ENCODE data around the gene MRGPRD.

Gene MRGPRD, protein sequence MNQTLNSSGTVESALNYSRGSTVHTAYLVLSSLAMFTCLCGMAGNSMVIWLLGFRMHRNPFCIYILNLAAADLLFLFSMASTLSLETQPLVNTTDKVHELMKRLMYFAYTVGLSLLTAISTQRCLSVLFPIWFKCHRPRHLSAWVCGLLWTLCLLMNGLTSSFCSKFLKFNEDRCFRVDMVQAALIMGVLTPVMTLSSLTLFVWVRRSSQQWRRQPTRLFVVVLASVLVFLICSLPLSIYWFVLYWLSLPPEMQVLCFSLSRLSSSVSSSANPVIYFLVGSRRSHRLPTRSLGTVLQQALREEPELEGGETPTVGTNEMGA

DNA sequence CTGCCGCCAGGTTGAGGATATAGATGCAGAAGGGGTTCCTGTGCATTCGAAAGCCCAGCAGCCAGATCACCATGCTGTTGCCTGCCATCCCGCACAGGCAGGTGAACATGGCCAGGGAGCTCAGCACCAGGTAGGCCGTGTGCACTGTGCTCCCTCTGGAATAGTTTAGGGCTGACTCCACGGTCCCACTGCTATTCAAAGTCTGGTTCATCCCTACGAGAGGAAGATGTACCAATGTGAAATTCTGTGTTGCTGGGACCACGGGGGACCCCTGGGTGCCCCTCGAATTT is at the start of gene MRGPRD:
TSS of gene MRGPRD (minus strand) at position 211 of the 290 bp plus-strand sequence. CDS start at position 211, 0 bp downstream.
- peaks cover 4% of the 10 kb centered on the region for H3K36me3 Mint-ChIP-seq
- H3K4me1 Mint-ChIP-seq = no peaks in the 10 kb centered on the region
- H3K4me3 Mint-ChIP-seq = no peak within 1 kb of the TSS
- H3K27me3 Mint-ChIP-seq = no peaks in the 10 kb centered on the region
- peaks cover 6% of the 10 kb centered on the region for H3K9me3 Mint-ChIP-seq
- no peak within 1 kb of the TSS for H3K27ac Mint-ChIP-seq

DNA sequence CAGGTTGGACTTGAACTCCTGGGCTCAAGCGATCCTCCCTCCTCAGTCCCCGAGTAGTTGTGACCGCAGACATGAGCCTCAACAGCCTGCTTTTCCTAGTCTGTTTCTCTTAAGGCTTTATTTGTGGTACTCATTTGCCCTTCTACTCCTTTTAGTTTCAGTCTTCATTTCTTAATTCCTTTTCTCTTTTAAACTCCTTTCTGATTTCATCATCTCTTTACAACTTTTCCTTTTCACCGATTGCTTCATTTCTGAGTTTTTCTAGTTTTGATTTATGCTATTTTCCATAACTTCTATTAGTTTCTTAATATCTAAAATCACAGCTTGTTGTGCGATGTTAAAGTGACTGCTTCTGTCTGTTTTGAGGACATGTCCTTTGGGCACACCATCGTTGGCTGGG is 49.5 kb upstream of the MRGPRD start:
- no peak overlapping the region for H3K27ac Mint-ChIP-seq
- H3K9me3 Mint-ChIP-seq = no peaks in the 10 kb centered on the region

DNA sequence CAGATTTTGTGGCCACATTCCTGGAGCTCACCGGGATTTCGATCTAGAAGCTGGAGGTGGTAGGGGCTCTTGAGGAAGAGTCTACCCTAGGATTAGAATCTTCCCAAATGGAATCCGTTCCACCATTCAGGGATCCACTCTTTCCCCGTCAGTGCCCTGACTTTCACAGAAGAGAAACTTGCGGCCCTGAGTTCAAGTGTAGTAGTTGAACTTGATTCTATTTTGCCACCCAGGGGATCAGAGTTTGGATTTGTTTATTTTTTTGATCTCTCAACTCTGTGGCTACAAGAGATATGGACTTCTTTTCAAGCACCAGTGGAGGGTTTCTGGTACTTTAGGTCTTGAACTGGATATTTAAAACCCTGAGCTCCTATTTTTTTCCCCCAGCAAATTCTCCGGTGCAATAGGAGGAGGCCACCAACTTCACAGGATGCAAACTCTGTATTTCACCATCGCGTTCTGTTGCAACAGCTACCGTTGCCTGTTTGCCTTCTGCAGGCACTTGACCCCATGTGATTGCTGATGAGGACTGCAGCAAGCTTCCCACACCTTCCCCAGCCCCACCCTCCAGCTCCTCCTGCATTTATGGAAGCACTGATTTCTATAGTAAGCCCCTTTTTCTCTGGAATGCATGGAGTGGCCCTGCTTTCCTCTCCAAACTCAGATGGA is 47.1 kb upstream of the MRGPRD start:
- Mint-ChIP-seq H3K36me3 (no peaks in the 10 kb centered on the region), H3K4me1 (no peaks in the 10 kb centered on the region), H3K27me3 (peaks cover 1% of the 10 kb centered on the region), H3K9me3 (no peaks in the 10 kb centered on the region), H3K4me3 (no peak overlapping the region), H3K27ac (no peak overlapping the region)

More for the DNA sequence above, 49.5 kb upstream of the MRGPRD start:
- no peaks in the 10 kb centered on the region for H3K36me3 Mint-ChIP-seq
- no peaks in the 10 kb centered on the region for H3K4me1 Mint-ChIP-seq
- peaks cover 1% of the 10 kb centered on the region for H3K27me3 Mint-ChIP-seq
- H3K4me3 Mint-ChIP-seq = no peak overlapping the region

DNA sequence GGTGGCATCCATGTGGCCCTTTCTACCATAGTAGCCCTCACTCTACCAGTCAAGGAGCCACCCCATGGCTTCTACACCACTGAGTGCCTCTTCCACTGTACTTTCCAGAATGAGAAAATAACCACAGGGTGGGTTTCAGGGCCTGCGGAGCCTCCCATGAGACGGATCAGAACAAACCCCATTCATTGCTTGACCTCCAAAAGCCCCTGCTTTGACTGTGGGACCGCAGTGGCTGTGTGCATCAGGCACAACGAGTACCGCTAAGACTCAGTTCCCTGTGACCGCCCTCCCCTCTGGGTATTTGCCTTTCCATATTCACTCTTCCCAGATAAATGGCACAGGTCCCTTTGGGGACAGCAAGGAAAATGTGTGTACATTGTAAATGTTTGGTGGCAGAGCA is 43.7 kb upstream of the MRGPRD start:
- no peak overlapping the region for H3K4me3 Mint-ChIP-seq
- no peaks in the 10 kb centered on the region for H3K36me3 Mint-ChIP-seq
- no peaks in the 10 kb centered on the region for H3K9me3 Mint-ChIP-seq
- peaks cover 1% of the 10 kb centered on the region for H3K27me3 Mint-ChIP-seq
- H3K27ac Mint-ChIP-seq = no peak overlapping the region
- no peaks in the 10 kb centered on the region for H3K4me1 Mint-ChIP-seq

DNA sequence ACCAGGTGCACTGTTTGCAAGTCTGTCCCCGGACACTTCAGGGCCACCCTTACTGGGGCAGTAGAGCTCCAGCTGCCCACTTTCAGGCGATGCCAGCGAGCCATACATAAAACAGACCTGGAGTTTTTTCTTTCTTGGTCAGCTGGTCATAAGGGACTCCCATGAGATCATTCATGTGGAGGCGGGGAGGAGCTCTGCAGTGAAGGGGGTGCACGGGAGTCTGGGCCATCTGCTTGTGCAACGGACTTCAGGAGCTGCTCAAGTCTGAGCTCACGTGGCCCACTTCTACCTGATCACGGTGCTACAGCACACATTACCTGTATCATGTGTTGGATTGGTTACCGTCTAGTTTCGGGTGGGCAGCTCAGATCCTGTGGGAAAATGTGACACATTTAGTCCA is 41.5 kb upstream of the MRGPRD start:
- H3K4me3 Mint-ChIP-seq = no peak overlapping the region
- no peaks in the 10 kb centered on the region for H3K9me3 Mint-ChIP-seq
- no peaks in the 10 kb centered on the region for H3K4me1 Mint-ChIP-seq
- H3K27me3 Mint-ChIP-seq = peaks cover 1% of the 10 kb centered on the region
- H3K36me3 Mint-ChIP-seq = no peaks in the 10 kb centered on the region
- no peak overlapping the region for H3K27ac Mint-ChIP-seq

DNA sequence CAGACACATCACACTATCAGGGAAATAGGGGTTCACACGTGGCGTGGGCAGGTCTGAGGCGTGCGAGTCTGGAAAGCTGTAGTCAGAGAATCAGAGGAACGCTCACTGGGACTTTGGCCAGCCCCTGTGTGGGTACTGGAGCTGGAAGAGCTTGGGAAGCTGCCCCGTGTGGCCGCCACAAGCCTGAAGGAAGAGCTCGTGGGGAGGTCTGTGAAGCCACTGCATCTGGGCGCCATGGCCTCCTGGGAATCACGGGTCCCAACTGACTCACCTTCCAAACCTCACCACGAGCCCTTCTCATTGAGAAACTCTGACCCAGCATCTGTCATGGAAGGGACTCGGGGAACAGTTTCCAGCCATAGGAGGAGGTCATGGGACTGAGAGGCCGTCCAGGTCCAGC is 38.1 kb upstream of the MRGPRD start:
- H3K27ac Mint-ChIP-seq = no peak overlapping the region
- H3K36me3 Mint-ChIP-seq = no peaks in the 10 kb centered on the region

DNA sequence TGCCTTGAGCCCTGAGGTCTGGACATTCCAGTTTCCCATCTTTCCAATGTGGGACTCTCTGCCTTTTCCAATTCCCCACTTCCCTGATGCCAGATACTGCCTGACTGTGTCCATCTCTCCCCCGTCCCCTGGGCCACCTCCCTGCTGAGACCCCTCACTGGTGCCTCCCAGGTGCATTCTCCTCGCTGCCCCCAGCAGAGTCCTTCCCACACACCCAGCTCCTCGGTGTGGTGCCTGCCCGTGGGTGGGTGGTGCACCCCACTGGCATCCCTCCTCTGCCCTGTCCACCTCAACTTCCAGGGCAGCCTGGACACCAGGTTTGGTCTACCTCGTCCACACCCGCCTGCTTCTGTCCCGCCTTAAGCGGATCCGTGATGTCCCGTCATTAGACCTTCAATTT is 37.2 kb upstream of the MRGPRD start:
- Mint-ChIP-seq H3K36me3 (no peaks in the 10 kb centered on the region), H3K27ac (no peak overlapping the region), H3K4me1 (no peaks in the 10 kb centered on the region), H3K4me3 (no peak overlapping the region), H3K27me3 (peaks cover 2% of the 10 kb centered on the region), H3K9me3 (no peaks in the 10 kb centered on the region)

More for the DNA sequence above, 38.1 kb upstream of the MRGPRD start:
- Mint-ChIP-seq H3K4me3 (no peak overlapping the region), H3K27me3 (no peaks in the 10 kb centered on the region), H3K9me3 (no peaks in the 10 kb centered on the region), H3K4me1 (no peaks in the 10 kb centered on the region)

DNA sequence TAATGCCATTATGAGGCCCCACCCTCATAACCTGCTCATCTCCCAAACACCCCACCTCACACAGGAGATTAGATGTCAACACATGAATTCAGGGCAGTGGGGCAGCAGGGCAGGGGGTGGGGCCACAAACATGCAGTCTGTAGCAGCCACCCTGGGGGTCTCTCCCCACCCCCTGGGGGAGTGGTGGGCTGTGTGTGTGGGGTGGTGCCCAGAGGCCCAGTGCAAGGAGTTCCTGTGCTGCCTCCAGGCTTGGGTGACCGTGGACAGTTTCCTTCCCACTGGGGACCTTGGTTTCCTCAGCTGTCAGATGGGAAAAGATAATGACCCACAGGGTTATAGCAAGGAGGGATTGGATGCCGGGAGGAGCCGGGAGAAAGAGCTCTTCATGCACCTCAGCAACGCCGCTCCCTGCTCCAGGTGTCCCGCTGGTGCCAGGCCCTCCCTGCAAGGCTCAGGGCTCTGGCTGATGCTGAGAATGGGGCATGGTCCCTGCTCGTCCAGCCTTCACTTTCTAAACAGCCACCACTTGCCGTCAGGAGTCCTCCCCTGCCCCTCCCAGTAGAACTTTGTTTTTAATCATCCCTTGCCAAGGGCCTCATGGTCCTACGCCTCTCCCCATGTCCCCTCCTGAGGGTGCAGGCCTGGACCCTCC is 34.2 kb upstream of the MRGPRD start:
- H3K27ac Mint-ChIP-seq = no peak overlapping the region
- H3K27me3 Mint-ChIP-seq = peaks cover 13% of the 10 kb centered on the region
- no peaks in the 10 kb centered on the region for H3K4me1 Mint-ChIP-seq
- H3K4me3 Mint-ChIP-seq = no peak overlapping the region
- H3K9me3 Mint-ChIP-seq = no peaks in the 10 kb centered on the region
- H3K36me3 Mint-ChIP-seq = no peaks in the 10 kb centered on the region

DNA sequence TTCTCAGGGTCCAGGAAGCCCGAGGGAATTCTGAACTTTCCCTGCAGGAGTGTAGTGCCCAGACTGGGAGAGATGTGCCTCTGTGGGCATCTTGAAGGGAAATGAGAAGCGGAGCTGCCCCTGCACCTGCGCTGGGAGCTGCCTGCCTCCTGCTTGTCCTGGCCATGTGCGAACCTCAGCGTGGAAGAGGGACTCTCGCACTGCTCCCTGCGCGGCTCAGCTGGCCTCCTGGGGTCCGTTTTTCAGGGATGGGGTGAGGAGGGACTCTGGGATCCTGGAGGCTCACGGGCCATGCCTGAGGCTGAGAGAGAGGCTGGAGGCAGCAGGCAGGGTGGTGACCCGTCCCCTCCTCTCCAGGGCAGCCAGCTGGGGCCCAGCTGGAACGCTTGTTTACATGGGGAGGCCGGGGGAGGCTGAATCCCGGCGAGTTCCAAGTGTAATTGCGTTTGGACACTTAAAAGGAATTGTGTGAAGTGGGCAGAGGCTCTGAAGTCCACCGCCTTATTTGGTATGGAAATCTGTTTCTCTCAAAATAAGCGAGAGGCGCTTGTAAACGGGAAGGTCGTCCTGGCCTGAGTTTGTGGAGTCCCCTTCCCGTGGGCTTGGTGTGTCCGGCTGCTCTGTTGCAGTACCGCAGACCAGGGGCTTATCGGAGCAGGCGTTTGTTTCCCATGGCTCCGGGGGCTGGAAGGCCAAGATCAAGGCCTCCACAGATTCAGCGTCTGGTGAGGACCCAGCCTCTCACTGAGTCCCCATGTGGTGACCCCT is 33.5 kb upstream of the MRGPRD start:
- H3K27ac Mint-ChIP-seq = no peak overlapping the region
- H3K36me3 Mint-ChIP-seq = no peaks in the 10 kb centered on the region
- no peaks in the 10 kb centered on the region for H3K9me3 Mint-ChIP-seq
- peaks cover 16% of the 10 kb centered on the region for H3K27me3 Mint-ChIP-seq
- no peak overlapping the region for H3K4me3 Mint-ChIP-seq
- no peaks in the 10 kb centered on the region for H3K4me1 Mint-ChIP-seq

DNA sequence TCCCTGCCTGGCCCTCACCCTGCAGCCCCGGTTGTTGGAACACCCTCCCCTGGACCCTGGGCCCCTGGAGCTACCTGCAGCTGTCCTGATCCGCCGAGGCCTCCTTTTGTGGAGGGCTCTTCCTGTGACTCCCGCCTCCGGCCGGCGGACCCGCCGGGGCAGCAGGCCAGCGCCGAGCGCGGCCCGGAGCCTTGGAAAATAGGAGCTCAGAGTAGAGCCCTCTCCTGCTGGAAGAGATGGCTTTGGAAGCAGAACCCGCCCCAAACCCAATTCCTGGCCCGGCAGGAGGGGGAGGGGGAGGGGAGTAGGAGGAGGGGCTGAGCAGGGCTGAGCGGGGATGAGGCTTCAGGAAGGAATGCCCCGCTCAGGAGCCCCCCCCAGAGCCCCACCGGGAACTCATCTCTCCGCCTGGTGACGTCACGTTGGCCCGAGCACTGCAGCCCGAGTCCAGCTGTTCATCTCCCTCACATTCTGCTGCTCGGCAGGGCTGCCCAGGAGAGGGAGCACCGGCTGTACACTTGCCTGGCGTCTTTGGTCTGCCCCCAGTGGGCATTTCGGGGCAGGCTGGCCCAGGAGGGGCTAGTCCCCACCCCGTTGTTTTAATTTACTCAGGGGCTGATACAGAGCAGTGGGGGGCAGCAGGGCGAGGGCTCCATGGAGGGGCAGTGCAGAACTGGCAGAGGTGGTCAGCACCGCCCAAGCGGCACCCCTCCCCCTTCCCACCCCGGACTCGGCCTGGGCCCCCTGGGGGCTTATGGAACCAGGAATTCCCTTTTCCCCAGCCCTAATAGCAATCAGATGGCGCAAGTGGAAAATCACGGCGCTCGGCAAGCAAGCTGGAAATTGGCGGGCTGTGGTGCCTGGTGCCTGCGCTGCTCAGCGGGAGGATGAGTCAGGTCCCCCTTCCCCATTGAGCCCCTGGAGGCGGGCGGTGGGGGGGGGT is 32.5 kb upstream of the MRGPRD start, which contains the start of gene MRGPRF:
TSS of gene MRGPRF (minus strand) at position 238 of the 943 bp plus-strand sequence. CDS start 3,345 bp downstream, outside the sequence.
- H3K4me1 Mint-ChIP-seq = no peaks in the 10 kb centered on the region
- no peaks in the 10 kb centered on the region for H3K9me3 Mint-ChIP-seq
- H3K4me3 Mint-ChIP-seq = no peak within 1 kb of the TSS
- no peaks in the 10 kb centered on the region for H3K36me3 Mint-ChIP-seq
- no peak within 1 kb of the TSS for H3K27ac Mint-ChIP-seq
- peaks cover 18% of the 10 kb centered on the region for H3K27me3 Mint-ChIP-seq

DNA sequence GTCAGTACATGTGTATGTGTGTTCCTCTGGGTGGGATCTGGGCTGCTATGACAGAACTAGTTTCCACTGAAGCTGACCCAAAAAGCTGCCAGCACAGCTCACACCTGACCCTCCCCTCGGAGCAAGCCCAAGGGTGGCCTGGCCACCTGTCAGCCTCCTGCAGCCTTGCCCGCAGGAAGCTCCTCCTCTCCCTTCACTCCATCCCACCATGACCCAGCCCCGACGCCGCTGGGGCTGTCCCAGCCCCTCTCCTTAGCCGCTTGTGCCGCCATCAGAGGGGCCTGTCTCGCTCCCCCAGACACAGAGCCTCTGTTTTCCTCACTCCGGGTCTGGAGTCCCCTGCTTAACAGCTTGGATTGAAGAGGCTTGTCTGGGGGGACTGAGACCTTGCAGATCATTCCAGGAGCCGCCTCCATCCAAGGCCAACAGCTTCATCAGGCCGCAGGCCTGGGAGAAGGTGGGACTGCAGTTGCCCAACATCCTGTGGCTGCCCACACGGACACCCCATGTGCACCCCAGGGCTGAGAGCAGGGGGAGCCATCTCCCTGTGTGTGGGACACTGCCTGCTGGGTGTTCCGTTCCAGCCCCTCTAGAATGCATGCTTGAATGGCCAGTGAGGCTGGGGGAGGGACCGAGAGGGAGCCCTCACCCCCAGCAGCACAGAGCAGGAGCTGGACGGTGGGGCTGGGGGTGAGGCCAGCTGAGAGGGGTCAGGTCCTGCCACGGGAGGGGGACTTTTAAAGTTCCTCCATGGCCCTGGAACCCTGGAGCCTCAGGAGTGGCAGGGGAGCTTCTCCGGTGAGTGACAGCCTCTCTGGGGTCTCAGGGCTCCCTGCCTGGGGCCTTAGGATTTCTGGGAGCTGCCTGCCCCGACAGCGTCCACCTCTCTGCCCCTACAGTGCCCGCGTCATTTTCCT is 31.6 kb upstream of the MRGPRD start:
- Mint-ChIP-seq H3K4me1 (no peaks in the 10 kb centered on the region), H3K27ac (no peak overlapping the region)

DNA sequence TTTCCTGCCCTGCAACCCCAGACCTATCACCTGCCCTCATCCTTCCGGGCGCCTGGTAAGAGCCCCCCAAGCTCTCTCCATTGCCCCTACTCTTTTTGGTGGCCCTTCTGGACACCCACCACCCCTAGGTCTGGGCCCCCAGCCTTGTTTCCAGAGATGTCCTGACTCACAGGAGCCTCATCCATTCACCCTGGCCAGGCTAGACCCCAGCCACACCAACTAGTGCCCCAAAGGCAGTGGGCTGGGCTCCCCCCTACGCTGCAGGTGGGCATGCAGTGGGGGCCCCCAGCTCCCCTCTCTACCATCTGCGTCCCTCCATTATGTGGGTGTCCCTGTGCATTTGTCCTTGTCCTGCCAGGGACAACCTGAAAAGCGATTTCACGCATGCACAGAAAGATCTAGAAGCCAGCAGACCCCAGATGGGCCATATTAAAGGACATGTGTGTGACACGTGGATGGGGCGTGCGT is 30.9 kb upstream of the MRGPRD start:
- Mint-ChIP-seq H3K27ac (no peak overlapping the region), H3K36me3 (no peaks in the 10 kb centered on the region), H3K27me3 (peaks cover 18% of the 10 kb centered on the region), H3K4me1 (no peaks in the 10 kb centered on the region), H3K4me3 (peak overlapping the region; percentile 30), H3K9me3 (no peaks in the 10 kb centered on the region)

More for the DNA sequence above, 31.6 kb upstream of the MRGPRD start:
- Mint-ChIP-seq H3K36me3 (no peaks in the 10 kb centered on the region), H3K4me3 (no peak overlapping the region), H3K27me3 (peaks cover 18% of the 10 kb centered on the region), H3K9me3 (no peaks in the 10 kb centered on the region)

DNA sequence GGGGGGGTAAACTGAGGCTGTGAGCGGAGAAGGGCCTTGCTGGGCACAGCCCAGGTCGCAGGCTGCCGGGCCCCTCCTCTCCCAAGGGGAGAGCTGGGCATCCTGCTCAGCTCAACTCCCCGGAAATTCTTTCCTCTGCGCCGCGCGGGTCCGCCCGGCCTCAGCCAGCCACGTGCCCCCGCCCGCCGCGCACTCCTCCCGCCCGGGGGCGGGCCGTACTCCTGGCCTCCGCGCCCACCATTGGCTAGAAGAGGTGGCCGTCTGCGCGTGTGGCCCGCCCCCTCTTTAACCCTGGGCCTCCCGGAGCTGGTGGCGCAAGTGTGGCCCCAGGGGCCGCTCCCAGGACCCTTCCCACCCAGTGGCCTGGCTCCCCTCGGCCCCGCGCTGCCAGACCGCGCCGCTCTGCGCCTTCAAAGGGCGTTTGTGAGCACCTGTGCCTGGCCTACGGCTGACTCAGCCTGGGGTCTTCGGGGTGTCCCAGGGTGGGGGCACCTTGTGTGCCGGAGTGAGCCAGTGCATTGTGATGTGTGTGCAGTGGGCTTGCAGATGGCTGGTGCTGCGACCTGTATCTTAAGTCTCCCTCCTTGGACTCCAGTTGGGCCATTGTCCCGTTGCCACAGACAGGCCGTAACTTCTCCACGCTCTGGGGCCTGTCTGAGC is 30.3 kb upstream of the MRGPRD start:
- H3K36me3 Mint-ChIP-seq = no peaks in the 10 kb centered on the region
- no peak overlapping the region for H3K4me3 Mint-ChIP-seq
- H3K27ac Mint-ChIP-seq = no peak overlapping the region
- H3K27me3 Mint-ChIP-seq = peaks cover 18% of the 10 kb centered on the region
- H3K4me1 Mint-ChIP-seq = no peaks in the 10 kb centered on the region
- H3K9me3 Mint-ChIP-seq = no peaks in the 10 kb centered on the region
